ENCODE results near the gene ARHGAP15.

GRCh38 chr2:143144813-143145455 lies 15.7 kb downstream of the ARHGAP15 start:
- TF ChIP-seq RAD21 (IDR thresholded peaks at IDR 0.05; ENCODE audit: low read depth) (no peak), CTCF (IDR thresholded peaks at IDR 0.05 in 2 of 3, conservative IDR thresholded peaks at IDR 0.05 in 1 of 3; ENCODE audit: borderline replicate concordance in 1 of 3, insufficient read depth in 1 of 3, low read depth in 2 of 3, low read length in 2 of 3) (no peak), JUND (IDR thresholded peaks at IDR 0.05) (no peak), POLR2A (IDR thresholded peaks at IDR 0.05; ENCODE audit: borderline replicate concordance, extremely low read depth, insufficient read depth, insufficient read length) (no peak), TCF7L2 (IDR thresholded peaks at IDR 0.05; ENCODE audit: borderline replicate concordance, extremely low read depth, insufficient read depth, insufficient read length) (no peak), POLR2AphosphoS5 (IDR thresholded peaks at IDR 0.05; ENCODE audit: low read depth, low read length) (no peak)
